Right lobe of liver (tissue), 4 donors: ENCODE data around the gene OR52N4.

Experiments used
- POLR2A ChIP-seq: fragments of 450-650 bp; IDR thresholded peaks from one replicate; pipeline ENCODE4 v1.6.1; 2017; ENCODE audit warnings: antibody characterized with exemption, mild to moderate bottlenecking
- TF ChIP-seq, protein P1 (sequence below), 4 donors: fragments of 200-600 bp in 3 of 4; fragments of 450-650 bp in 1 of 4; IDR thresholded peaks; one replicate each; pipeline versions ENCODE4 v1.5.1 to v1.8.0; 2016 to 2022; ENCODE audit warnings: antibody characterized with exemption in 4 of 4, mild to moderate bottlenecking in 2 of 4
- donor health status: DM: no; HTN: no; CAD: no.
- donor health status: DM: no; HTN: no; CAD: no.
- donor health status: DM: no; HTN: yes; CAD: no.

GRCh38 chr11:5737670-5738392 lies 16.2 kb upstream of the OR52N4 start:
- TF ChIP-seq, protein P1, sequence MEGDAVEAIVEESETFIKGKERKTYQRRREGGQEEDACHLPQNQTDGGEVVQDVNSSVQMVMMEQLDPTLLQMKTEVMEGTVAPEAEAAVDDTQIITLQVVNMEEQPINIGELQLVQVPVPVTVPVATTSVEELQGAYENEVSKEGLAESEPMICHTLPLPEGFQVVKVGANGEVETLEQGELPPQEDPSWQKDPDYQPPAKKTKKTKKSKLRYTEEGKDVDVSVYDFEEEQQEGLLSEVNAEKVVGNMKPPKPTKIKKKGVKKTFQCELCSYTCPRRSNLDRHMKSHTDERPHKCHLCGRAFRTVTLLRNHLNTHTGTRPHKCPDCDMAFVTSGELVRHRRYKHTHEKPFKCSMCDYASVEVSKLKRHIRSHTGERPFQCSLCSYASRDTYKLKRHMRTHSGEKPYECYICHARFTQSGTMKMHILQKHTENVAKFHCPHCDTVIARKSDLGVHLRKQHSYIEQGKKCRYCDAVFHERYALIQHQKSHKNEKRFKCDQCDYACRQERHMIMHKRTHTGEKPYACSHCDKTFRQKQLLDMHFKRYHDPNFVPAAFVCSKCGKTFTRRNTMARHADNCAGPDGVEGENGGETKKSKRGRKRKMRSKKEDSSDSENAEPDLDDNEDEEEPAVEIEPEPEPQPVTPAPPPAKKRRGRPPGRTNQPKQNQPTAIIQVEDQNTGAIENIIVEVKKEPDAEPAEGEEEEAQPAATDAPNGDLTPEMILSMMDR (IDR thresholded peaks at IDR 0.05), result no peak
- TF ChIP-seq POLR2A, result no peak
